ENCODE measurements around the gene OBP2A.

The OBP2A gene

DNA sequence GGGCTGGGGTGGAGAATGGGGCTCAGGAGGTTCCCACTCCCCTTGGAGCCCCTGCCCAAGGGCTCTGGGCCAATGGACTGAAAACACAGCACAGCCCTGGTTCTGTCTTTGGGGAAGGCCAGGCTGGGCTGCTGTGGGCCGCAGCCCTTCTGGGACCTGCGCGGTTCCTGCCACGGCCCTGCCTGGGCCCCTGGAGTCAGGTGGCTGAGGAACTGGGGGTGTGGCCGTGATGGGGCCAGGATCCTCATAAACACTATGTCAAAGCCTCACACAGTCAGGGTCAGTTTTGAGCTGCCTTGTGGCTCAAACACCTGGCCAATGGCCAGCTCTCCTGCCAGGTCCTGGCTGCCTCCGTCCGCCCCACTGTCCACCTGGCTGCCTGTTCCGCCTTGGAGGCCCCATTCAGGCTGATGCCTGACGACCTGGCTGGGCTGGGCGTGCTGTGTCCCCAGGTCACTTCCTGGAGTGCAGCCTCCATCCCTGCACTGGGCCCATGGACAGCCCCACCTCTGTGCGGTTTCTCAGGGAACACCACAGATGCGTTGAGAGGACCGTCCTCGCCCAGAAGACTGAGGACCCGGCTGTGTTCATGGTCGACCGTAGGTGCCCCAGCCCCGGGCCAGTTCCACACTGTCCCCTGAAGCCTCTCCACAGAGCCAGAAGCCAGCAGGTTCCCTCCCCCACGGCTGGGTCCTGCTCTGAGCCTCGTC lies 43.1 kb downstream of the OBP2A start:
- TF ChIP-seq, protein P1, sequence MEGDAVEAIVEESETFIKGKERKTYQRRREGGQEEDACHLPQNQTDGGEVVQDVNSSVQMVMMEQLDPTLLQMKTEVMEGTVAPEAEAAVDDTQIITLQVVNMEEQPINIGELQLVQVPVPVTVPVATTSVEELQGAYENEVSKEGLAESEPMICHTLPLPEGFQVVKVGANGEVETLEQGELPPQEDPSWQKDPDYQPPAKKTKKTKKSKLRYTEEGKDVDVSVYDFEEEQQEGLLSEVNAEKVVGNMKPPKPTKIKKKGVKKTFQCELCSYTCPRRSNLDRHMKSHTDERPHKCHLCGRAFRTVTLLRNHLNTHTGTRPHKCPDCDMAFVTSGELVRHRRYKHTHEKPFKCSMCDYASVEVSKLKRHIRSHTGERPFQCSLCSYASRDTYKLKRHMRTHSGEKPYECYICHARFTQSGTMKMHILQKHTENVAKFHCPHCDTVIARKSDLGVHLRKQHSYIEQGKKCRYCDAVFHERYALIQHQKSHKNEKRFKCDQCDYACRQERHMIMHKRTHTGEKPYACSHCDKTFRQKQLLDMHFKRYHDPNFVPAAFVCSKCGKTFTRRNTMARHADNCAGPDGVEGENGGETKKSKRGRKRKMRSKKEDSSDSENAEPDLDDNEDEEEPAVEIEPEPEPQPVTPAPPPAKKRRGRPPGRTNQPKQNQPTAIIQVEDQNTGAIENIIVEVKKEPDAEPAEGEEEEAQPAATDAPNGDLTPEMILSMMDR (conservative IDR thresholded peaks at IDR 0.05; ENCODE audit: low read depth, low read length): no peak
- no peak overlapping the region for H3K4me3 ChIP-seq (ENCODE audit: low read depth, low read length)
- DNase-seq (ENCODE audit: low read depth): no peak

DNA sequence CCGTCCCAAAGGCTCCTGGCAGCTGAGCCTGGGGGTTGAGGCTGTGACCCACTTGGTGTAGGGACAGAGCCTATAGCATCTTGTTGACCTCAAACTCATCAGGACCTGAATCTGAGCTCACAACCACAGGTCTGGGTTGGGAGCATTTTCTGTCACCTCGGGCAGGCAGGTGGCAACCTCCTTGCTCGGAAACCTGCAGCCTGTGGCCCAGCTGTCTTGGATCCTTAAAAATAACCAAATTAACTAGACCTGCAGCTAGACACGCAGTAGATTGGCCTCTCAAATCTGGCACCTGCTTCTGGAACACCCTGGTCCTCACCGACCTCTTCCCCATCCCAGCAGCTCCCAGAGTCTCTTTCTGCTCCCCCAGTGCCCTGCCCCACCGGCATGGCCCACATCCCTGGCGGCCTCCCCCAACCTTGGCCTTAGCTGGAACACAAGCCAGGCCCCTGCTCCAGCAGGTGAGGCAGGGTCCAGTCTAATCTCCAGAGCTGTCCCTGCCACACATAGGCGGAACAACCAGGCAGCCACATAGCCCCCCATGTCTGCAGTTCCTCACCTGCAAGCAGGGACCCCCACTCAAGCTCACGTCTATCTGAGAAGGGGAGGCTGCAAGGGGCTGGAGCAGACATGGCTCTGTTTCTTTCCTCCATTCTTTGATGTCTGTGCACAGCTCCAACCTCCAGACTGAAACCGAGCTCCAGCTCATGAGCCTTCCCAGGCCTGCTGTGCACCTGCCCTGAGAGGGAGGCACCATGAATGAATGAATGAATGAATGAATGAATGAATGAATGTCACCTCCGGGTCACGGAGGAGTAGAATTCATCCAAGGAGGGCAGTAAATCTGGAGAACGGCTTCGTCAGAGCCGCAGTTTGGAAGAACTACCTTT lies 43.9 kb downstream of the OBP2A start:
- TF ChIP-seq, protein P1 (conservative IDR thresholded peaks at IDR 0.05; ENCODE audit: low read depth, low read length): no peak
- no peak for DNase-seq (ENCODE audit: low read depth)

DNA sequence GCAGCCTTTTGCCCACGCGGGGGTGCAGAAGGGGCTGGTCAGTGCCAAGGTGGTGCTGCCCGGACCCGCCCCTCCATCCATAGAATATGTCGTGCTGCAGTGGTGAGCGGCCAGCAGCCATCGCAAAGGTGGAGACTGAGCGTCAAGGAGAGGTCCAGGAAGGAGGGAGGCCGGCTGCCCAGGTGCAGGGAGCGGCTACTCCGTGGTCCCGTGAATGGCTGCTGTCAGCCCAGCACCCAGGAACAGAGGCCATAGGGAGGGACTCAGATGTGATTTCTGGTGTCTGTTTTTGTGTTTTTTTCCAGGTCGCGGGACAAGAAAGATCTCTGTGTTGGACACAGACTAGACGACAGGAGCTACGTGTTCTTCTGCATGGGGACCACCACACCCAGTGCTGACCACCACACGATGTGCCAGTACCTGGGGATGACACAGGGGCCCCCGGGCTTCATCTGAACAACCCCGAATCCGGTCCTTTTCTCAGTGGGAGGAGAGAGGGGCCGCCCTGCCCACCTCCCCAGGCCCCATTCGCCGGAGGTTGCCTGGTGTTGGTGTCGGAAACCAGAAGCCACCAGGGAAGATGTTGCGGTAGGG lies 44.7 kb downstream of the OBP2A start:
- no peak overlapping the region for H3K4me3 ChIP-seq (ENCODE audit: low read depth, low read length)
- TF ChIP-seq, protein P1 (conservative IDR thresholded peaks at IDR 0.05; ENCODE audit: low read depth, low read length): no peak
- no peak for DNase-seq (ENCODE audit: low read depth)

More for the DNA sequence above, 43.9 kb downstream of the OBP2A start:
- no peak overlapping the region for H3K4me3 ChIP-seq (ENCODE audit: low read depth, low read length)

DNA sequence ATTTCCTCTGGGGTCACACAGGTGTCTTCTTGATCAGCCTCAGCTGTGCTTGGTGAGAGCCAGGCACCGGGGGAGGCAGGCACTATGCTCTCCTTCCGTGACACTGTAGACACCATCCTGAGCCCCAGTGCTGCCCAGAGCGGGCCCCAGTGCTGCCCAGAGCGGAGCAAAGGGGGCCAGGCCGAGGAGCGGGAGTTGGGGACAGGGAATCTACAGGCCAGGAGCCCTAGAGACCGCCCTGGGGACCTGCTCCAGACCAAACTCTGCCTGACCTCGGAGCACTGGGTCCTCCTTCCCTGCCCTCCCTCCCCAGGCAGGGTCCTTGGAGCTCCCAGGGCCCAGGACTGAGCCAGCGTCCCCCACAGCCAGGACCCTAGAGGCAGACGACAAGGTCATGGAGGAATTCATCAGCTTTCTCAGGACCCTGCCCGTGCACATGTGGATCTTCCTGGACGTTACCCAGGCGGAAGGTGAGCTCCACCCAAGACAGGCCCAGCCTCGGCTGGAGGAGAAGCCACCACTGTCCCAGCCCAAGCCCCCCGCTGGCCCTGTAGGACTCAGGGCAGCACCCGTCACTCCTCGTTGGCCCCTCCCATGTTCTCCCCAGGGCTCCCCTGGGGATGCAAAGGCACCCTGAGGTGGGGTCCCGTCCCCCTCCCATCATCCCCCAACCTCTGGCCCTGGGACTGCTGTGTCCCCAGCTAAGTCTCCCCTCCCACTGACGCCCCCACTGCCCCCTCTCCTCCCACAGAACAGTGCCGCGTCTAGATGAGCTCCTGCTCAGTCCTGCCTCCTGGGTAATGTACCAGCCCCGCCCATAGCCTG lies 45.8 kb downstream of the OBP2A start:
- no peak overlapping the region for H3K4me3 ChIP-seq (ENCODE audit: low read depth, low read length)
- DNase-seq (ENCODE audit: low read depth): no peak
- TF ChIP-seq, protein P1 (conservative IDR thresholded peaks at IDR 0.05; ENCODE audit: low read depth, low read length): no peak

DNA sequence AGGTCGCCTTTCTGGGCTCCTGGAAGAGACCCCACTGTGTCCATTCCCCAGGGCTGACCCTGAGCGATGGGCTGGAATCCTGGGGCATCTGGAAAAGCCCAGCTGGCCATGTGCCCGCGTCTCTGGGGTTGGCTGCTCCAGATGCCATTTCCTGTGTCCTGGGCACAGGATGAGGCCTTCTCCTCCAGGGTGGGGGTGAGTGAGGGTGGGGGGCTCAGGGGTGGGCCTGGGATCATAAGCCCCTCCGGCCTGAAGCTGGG lies 46.3 kb downstream of the OBP2A start:
- H3K4me3 ChIP-seq (ENCODE audit: low read depth, low read length): no peak overlapping the region
- DNase-seq (ENCODE audit: low read depth): no peak
- TF ChIP-seq, protein P1 (conservative IDR thresholded peaks at IDR 0.05; ENCODE audit: low read depth, low read length): no peak

DNA sequence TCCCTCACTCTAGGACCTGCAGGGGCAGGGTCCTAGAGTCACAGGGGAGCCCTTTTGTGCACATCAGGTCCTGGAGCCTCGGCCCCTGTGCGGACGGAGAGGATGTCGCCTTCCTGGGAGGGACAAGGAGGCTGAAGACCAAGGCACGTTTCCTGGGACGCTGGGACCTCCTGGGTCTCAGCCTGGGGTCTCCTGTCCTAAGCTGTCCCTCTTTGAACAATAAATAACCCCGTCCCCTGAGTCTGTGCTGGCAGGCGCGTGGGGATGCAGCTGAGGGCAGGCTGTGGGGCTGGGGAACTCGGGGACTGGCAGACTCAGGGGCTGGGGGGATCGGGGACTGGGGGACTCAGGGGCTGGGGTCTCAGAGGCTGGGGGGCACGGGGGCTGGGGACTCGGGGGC lies 46.7 kb downstream of the OBP2A start:
- H3K4me3 ChIP-seq (ENCODE audit: low read depth, low read length): no peak overlapping the region
- TF ChIP-seq, protein P1 (conservative IDR thresholded peaks at IDR 0.05; ENCODE audit: low read depth, low read length): no peak
- no peak for DNase-seq (ENCODE audit: low read depth)
